BJ (cell line): Measurements from ENCODE around the gene AP1AR. TPM values are rescaled to one million over a fixed set of nuclear protein-coding genes. Genes with fewer than 3 reads are reported as not detected.

Experiments
- CTCF ChIA-PET: fragments of 350-600 bp; formaldehyde crosslinking; extraction: SDS; loops from one replicate; lab custom pipeline; 2021; ENCODE audit warnings: antibody characterized with exemption, inconsistent platforms; lab: Yijun Ruan, JAX
- POLR2A ChIA-PET: fragments of 300-600 bp; sonication (Branson Sonifier 250); formaldehyde crosslinking; extraction: SDS; loops from one replicate; lab custom pipeline; 2021; ENCODE audit warnings: antibody characterized with exemption; lab: Charles Lee
- DNase-seq: peaks from one replicate; pipeline ENCODE4 v3.0.0-alpha.2; 2011; ENCODE audit warnings: low read depth
- H3K27me3 ChIP-seq: 2 replicates; pipeline ENCODE4 v1.6.0; 2011; ENCODE audit warnings: low read length; ENCODE audit not compliant: control insufficient read depth, insufficient read depth
- H3K36me3 ChIP-seq: 2 replicates; pipeline ENCODE4 v1.5.1; 2011; ENCODE audit warnings: low read length; ENCODE audit not compliant: control insufficient read depth, insufficient read depth
- H3K4me3 ChIP-seq: 2 replicates; pipeline ENCODE4 v1.5.1; 2011; ENCODE audit warnings: low read depth, mild to moderate bottlenecking, control low read depth, low read length
- polyA minus RNA-seq: library from RNA; depleted of rRNA, polyadenylated mRNA; stranded (reverse); fragments of >200 nt; gene quantifications from 2 replicates; pipeline ENCODE4 v1.2.3, GENCODE V29; 2011; rRNA and poly(A)+ RNA removed
- polyA plus RNA-seq: library from polyadenylated mRNA; depleted of rRNA; stranded (reverse); fragments of >200 nt; gene quantifications from 2 replicates; pipeline ENCODE4 v1.2.3, GENCODE V29; 2011; rRNA removed
- TF ChIP-seq, protein P1 (sequence below): IDR thresholded peaks from 2 replicates; pipeline ENCODE4 v1.5.1; 2011; ENCODE audit warnings: low read depth, mild to moderate bottlenecking, control low read depth, inconsistent platforms, low read length, moderate library complexity; ENCODE audit not compliant: insufficient read depth

AP1AR gene, protein sequence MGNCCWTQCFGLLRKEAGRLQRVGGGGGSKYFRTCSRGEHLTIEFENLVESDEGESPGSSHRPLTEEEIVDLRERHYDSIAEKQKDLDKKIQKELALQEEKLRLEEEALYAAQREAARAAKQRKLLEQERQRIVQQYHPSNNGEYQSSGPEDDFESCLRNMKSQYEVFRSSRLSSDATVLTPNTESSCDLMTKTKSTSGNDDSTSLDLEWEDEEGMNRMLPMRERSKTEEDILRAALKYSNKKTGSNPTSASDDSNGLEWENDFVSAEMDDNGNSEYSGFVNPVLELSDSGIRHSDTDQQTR
- polyA plus RNA-seq (3.3 and 8.3 TPM in 2 replicates), polyA minus RNA-seq (1.7 and 2.1 TPM in 2 replicates)

DNA sequence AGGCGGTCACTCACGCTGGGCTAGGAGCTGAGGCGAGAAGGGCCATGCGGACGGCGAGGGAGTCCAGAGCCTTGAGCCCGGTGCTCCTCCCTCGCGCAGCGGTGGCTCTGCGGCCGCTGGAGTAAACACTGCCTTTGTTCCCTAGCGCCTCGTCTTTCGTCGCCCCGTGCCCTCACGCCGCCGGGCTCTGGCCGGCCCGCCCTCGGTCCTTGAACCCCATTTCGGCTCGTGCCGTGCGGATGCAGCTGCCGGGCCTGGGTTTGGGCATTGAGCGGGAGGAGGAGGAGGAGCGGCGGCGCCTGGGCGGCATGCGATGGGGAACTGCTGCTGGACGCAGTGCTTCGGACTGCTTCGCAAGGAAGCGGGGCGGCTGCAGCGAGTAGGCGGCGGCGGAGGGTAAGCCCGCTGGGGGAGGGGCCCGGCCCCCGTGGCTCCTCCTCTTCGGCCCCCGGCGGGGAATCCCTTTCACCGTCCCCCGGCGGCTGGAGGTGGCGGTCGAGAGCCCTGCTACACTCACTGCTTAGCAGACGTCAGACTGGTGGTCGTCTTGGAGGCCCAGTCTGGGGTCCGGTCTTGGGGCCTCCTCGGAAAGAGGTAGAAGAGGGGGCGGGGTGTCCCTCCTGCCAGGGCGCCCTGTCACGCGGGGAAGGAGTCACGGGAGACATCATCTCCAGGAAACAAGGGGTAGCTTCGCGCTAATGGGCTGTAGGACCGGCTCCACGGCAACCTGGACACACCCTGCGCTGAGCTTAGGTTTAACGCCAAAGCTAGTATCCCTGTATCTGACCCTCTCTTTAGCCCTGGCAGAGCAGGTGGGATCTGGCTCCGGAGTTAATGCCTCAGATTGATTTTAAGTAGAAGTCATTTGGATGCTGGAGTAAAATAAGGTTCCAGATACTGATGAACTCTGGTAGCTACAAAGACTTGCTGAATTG, at the start of gene AP1AR:
Gene AP1AR, plus strand, starts transcription at position 9 of the 935 bp plus-strand sequence. Its CDS starts 305 bp downstream, at position 314.
- Histone ChIP-seq H3K36me3 (no peaks in the 10 kb centered on the region), H3K27me3 (no peaks in the 10 kb centered on the region), H3K4me3 (peak within 1 kb of the TSS; percentile 99)
- TF ChIP-seq, protein P1, sequence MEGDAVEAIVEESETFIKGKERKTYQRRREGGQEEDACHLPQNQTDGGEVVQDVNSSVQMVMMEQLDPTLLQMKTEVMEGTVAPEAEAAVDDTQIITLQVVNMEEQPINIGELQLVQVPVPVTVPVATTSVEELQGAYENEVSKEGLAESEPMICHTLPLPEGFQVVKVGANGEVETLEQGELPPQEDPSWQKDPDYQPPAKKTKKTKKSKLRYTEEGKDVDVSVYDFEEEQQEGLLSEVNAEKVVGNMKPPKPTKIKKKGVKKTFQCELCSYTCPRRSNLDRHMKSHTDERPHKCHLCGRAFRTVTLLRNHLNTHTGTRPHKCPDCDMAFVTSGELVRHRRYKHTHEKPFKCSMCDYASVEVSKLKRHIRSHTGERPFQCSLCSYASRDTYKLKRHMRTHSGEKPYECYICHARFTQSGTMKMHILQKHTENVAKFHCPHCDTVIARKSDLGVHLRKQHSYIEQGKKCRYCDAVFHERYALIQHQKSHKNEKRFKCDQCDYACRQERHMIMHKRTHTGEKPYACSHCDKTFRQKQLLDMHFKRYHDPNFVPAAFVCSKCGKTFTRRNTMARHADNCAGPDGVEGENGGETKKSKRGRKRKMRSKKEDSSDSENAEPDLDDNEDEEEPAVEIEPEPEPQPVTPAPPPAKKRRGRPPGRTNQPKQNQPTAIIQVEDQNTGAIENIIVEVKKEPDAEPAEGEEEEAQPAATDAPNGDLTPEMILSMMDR = peak; percentile 55
- ChIA-PET CTCF (interaction anchor here (1.0 to 8.9 kb wide), 8 partner anchors 9 to 132 kb away, joined by 3 to 114 read pairs (median 6); no protein-coding TSS in a partner anchor), POLR2A (no interaction called here)
- DNase-seq = peak; percentile 9

DNA sequence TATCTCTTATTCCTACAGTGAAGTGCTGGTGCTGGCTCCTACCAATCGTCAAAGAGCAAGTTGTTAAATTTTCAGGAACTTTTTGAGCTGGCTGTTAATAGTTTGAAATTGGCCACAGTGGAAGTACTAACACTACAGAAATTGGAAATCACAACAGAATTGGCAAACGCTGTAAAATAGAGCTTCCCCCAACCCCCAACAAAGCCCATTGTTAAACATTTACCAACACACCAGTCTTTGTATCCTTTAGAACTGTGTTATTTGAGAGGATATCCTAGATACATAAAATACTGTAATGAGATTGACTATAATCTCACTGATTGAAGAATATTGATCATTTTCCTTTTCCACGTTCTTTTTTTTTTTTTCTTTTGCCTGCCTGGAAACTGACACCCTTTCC, 49.0 kb upstream of the AP1AR start:
- TF ChIP-seq, protein P1 = no peak
- Histone ChIP-seq H3K36me3 (no peaks in the 10 kb centered on the region), H3K27me3 (no peaks in the 10 kb centered on the region), H3K4me3 (no peak overlapping the region)
- CTCF ChIA-PET = interaction anchor here (0.6 to 1.5 kb wide), 2 partner anchors 83 to 477 kb away, joined by 3 to 5 read pairs; no protein-coding TSS in a partner anchor
- POLR2A ChIA-PET = no interaction called here
- no peak for DNase-seq

DNA sequence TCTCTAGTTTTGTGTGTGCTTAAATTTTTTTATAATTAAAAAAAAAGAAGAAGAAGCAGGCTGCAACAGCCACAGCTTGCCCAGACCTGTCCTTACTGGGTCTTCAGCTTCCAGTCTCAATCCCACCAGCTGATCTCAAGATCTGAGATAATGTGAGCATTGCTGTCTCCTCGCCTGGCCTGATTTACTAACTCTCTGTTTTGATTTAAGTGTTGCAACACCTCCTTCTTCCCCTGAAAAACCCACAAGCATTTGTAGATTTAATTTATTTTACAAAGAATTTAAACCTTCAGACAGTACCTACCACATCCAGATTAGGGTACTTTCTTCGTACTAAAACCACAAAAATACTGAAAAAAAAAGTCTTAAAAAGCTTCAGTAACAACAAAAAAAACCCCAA, 48.3 kb upstream of the AP1AR start:
- ChIA-PET CTCF (interaction anchor here (1.2 to 1.5 kb wide), 2 partner anchors 45 to 84 kb away, joined by 3 to 5 read pairs; no protein-coding TSS in a partner anchor), POLR2A (no interaction called here)
- H3K4me3 ChIP-seq = no peak overlapping the region
- H3K36me3 ChIP-seq = no peaks in the 10 kb centered on the region
- no peaks in the 10 kb centered on the region for H3K27me3 ChIP-seq
- no peak for DNase-seq
- TF ChIP-seq, protein P1 = no peak

DNA sequence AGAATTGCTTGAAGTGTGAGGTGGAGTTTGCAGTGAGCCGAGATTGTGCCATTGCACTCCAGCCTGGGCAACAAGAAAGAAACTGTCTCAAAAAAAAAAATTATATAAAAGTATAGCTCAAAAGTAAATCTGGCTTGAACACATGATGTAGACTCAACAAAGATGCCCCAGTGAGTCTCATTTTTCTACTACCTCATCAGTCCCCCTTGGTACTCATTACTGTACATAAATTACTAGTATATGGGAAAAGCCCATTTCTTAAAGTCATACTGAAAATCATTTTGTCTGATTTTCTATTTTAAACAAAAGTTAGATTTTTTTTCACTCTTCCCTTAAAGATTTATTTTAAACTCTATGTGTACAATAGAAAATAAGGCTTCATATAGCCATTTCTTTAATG, 47.1 kb upstream of the AP1AR start:
- no peak overlapping the region for H3K4me3 ChIP-seq
- CTCF ChIA-PET = interaction anchor here (0.6 kb wide), 1 partner anchor 829 kb away, joined by 3 read pairs; no protein-coding TSS in a partner anchor
- no peaks in the 10 kb centered on the region for H3K36me3 ChIP-seq
- DNase-seq = no peak
- TF ChIP-seq, protein P1 = no peak
- no peaks in the 10 kb centered on the region for H3K27me3 ChIP-seq
- POLR2A ChIA-PET = no interaction called here
